NT2/D1 (cell line): ENCODE results near the gene AP1G2.

Experiments
- SUZ12 ChIP-seq: IDR thresholded peaks from 2 replicates; pipeline ENCODE4 v1.6.1; 2011; ENCODE audit not compliant: insufficient read length, insufficient read depth; ENCODE audit errors: extremely low read depth
- YY1 ChIP-seq: IDR thresholded peaks from 2 replicates; pipeline ENCODE4 v1.6.1; 2011; ENCODE audit not compliant: insufficient read length, insufficient read depth
- ZNF274 ChIP-seq: IDR thresholded peaks from 2 replicates; pipeline ENCODE4 v1.6.1; 2011; ENCODE audit warnings: mild to moderate bottlenecking, low read depth, low read length

DNA sequence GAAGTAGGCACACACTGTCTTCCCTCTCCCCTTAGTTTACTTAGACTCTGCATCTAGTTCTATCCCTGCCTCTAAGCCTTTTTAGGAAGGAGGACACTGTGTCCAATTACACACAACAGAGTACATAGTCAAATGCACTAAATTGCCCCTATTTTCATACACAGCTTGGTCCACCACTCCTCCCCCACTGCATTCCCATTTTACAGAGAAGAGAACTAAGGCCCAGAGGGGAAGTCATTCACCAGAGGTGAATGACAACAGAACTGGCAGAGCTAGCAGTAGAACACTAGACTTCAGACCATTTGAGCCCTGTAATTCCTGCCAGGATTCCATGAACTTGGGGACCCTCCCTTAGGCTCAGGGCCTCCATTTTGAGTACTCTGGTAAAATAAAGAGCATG lies 12.1 kb upstream of the AP1G2 start:
- TF ChIP-seq YY1: no peak
- no peak for TF ChIP-seq SUZ12
- TF ChIP-seq ZNF274: no peak
